Heart right ventricle (tissue), 16 donors: ENCODE measurements around the gene UBE2O. TPM values are rescaled to one million over a fixed set of nuclear protein-coding genes. Genes with fewer than 3 reads are reported as not detected.

Source experiments
- ATAC-seq, 8 donors: fragments of 200-7000 bp; cut with Tn5 transposase; one replicate each; pipeline ENCODE4 v1.9.1; 2020; ENCODE audit warnings: mild to moderate bottlenecking in 8 of 8, moderate library complexity in 8 of 8, moderate number of reproducible peaks in 1 of 8
- DNase-seq, 2 donors: peaks; one replicate each; pipeline ENCODE4 v3.0.0-alpha.2; 2020
- H3K27ac ChIP-seq, 10 donors: fragments of 200-600 bp; sonication (generic) in 2 of 10; one replicate each; pipeline versions ENCODE4 v1.5.0 to v1.8.0; 2020 to 2022; ENCODE audit warnings: mild to moderate bottlenecking in 3 of 10
- H3K27me3 ChIP-seq, 7 donors: fragments of 200-600 bp; one replicate each; pipeline ENCODE4 v1.8.0; 2021 to 2022; ENCODE audit warnings: mild to moderate bottlenecking in 2 of 7
- H3K36me3 ChIP-seq, 9 donors: fragments of 200-600 bp; sonication (generic) in 1 of 9; one replicate each; pipeline versions ENCODE4 v1.5.0 to v1.8.0; 2020 to 2022; ENCODE audit warnings: mild to moderate bottlenecking in 2 of 9
- H3K4me1 ChIP-seq, 9 donors: fragments of 200-600 bp; sonication (generic) in 1 of 9; one replicate each; pipeline versions ENCODE4 v1.5.0 to v1.8.0; 2020 to 2022; ENCODE audit warnings: mild to moderate bottlenecking in 4 of 9
- H3K4me3 ChIP-seq, 10 donors: fragments of 200-600 bp; sonication (generic) in 2 of 10; one replicate each; pipeline versions ENCODE4 v1.5.0 to v1.8.0; 2020 to 2022; ENCODE audit warnings: mild to moderate bottlenecking in 7 of 10, moderate library complexity in 2 of 10
- H3K9me3 ChIP-seq, 11 donors: fragments of 200-600 bp in 10 of 11; sonication (generic) in 2 of 11; one replicate each; pipeline versions ENCODE4 v1.5.0 to v1.8.0; 2013 to 2022; ENCODE audit warnings: mild to moderate bottlenecking in 2 of 11, control low read depth in 1 of 11, moderate library complexity in 1 of 11
- WGBS, 2 donors: extraction: QIAGEN DNeasy Blood & Tissue Kit; methylation state at CpG; one replicate each; pipeline ENCODE4 v1.1.7; 2013; ENCODE audit warnings: inconsistent platforms in 1 of 2; 5-methylcytosine and 5-hydroxymethylcytosine counted together
- intact Hi-C, 10 donors: fragments of 100-400 bp; cut with DNase I; formaldehyde crosslinking; loops; one replicate each; pipeline versions ENCODE4 v1.11.1 to v1.14.2; 2022
- polyA plus RNA-seq, 2 donors: library from polyadenylated mRNA; stranded (reverse); fragments of 200-250 nt; gene quantifications; one replicate each; pipeline ENCODE4 v1.2.3, GENCODE V29; 2013
- total RNA-seq, 10 donors: library from RNA; stranded (reverse); fragmentation: NEBNext Ultra II Directional in 3 of 10; extraction: Animal tissue kit (Norgen Biotek cat#: 25700) in 3 of 10; gene quantifications; one replicate each; pipeline versions ENCODE4 v1.2.1 to v1.2.4, GENCODE V29; 2021 to 2023
- TF ChIP-seq, protein P1 (sequence below), 9 donors: fragments of 200-600 bp; sonication (generic) in 2 of 9; IDR thresholded peaks; one replicate each; pipeline versions ENCODE4 v1.5.0 to v1.8.0; 2021 to 2022; ENCODE audit warnings: antibody characterized with exemption in 9 of 9, mild to moderate bottlenecking in 5 of 9, moderate library complexity in 1 of 9
- donor health status: Arrhythmogenic right ventricular cardiomyopathy.
- donor health status: ischemic (EF 13 %, LVEDD 7.1; RV severe dilation, severe dysfunction).
- donor health status: healthy with polysubstance abuse.
- donor health status: DM: no; HTN: yes; CAD: no.
- donor health status: DM: no; HTN: no; CAD: no.
- donor health status: ischemic (EF 25% LVEDD 6.9; RV normal size, moderate dysfunction).
- donor health status: ischemic (EF 25% LVEDD 5.7; RV mildly dilated, moderate dysfunction).
- donor health status: healthy.
- donor health status: DM: yes; HTN: yes; CAD: no.
- donor health status: Ischemic cardiomyopathy.
- donor health status: ischemic (EF 35%, LVEDD 5.7; RV mildly dilated, moderate dysfunction).
- donor health status: nonischemic (EF 11% LVEDD 7.7; RV severe dilation, severe dysfunction).
- donor health status: DM: yes; HTN: yes; CAD: no.
- donor health status: PGD.
- donor health status: ischemic (EF 29% LVEDD 5.4; RV normal size, mild dysfunction).
- donor health status: nonischemic (EF 23%, LVEDD 6.1; RV moderate dilation, normal function).

Gene UBE2O
- total and polyA plus RNA-seq, 12 donors, result 9.1 to 39.0 (median 34.3) TPM

DNA sequence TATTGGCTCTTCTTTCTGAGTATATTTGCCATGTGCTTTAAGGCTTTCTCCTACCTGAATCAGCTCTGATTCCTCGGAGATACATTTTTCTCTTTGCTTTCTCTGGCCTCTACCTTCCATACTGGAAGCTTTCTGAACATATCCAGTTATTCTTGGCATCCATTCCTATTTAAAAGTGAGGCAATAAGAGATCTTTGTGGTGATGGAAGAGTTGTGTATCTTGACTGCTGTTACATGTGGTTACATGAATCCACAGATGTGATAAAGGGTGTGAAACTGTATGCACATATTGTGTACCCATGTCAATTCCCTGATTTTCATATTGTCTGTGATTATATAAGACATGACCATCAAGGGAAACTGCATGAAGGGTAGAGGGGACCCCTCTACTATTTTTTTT is 24.4 kb downstream of the UBE2O start:
- no peaks in the 10 kb centered on the region for H3K36me3 ChIP-seq
- no peak overlapping the region for H3K4me3 ChIP-seq
- H3K27ac ChIP-seq, result peak overlapping the region in 6 of 10 donors; percentile 44 to 67 (median 56)
- H3K4me1 ChIP-seq, result peaks cover 15 to 71% (median 41%) of the 10 kb centered on the region in 9 donors
- WGBS, 2 donors, result 100% methylated on average over 1 of the region's 1 CpG
- ATAC-seq (no peak), DNase-seq (no peak)
- no peaks in the 10 kb centered on the region for H3K9me3 ChIP-seq
- H3K27me3 ChIP-seq, result no peaks in the 10 kb centered on the region
- intact Hi-C loops, result no loop called here
- TF ChIP-seq, protein P1, sequence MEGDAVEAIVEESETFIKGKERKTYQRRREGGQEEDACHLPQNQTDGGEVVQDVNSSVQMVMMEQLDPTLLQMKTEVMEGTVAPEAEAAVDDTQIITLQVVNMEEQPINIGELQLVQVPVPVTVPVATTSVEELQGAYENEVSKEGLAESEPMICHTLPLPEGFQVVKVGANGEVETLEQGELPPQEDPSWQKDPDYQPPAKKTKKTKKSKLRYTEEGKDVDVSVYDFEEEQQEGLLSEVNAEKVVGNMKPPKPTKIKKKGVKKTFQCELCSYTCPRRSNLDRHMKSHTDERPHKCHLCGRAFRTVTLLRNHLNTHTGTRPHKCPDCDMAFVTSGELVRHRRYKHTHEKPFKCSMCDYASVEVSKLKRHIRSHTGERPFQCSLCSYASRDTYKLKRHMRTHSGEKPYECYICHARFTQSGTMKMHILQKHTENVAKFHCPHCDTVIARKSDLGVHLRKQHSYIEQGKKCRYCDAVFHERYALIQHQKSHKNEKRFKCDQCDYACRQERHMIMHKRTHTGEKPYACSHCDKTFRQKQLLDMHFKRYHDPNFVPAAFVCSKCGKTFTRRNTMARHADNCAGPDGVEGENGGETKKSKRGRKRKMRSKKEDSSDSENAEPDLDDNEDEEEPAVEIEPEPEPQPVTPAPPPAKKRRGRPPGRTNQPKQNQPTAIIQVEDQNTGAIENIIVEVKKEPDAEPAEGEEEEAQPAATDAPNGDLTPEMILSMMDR (IDR thresholded peaks at IDR 0.05), result no peak

DNA sequence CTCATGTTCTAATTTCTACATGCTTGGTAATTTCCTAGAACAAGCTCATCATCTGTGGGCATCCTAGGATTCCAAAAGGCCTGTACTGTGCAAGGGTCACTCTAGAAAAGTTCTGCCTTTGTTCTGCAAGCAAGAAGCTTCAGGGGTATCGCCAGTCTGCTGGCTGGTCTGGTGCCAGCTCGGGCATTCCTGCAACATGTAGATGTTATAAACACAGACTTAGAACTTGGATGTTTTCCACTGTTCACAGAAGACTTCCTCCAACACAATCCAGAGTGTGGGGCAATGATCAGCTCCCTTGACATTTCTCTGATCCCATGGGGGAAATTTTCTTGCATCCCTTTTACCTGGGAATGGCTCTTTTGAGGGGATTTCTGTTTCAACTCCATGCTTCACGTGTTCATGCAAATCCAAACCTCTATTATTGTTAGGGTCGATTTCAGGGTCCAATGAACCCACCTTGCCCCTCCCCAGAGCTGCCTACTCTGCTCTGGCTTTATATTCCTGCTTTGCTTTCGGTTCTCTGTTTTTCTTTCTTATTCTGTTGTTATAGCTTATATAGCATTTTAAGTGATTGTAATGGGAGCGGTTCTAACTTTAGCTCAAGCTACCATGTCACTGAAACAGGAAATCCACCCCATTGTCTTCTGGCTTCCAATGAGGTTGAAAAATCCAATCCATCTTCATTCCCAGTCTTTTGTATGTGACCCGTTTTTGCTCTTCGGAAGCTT is 25.3 kb downstream of the UBE2O start:
- TF ChIP-seq, protein P1 (IDR thresholded peaks at IDR 0.05), result no peak
- 51 to 60% methylated on average over 8 of the region's 8 CpGs for WGBS, 2 donors
- DNase-seq (peak in 1 of 2 donors; percentile 43), ATAC-seq (peak in 4 of 8 donors; percentile 27 to 54 (median 44))
- peaks cover 0 to 4% (median 0%) of the 10 kb centered on the region in 9 donors for H3K36me3 ChIP-seq
- H3K4me3 ChIP-seq, result no peak overlapping the region
- peak overlapping the region in 7 of 10 donors; percentile 42 to 67 (median 56) for H3K27ac ChIP-seq
- H3K9me3 ChIP-seq, result no peaks in the 10 kb centered on the region
- H3K27me3 ChIP-seq, result no peaks in the 10 kb centered on the region
- H3K4me1 ChIP-seq, result peaks cover 15 to 67% (median 42%) of the 10 kb centered on the region in 9 donors
- intact Hi-C loops, result no loop called here

- WGBS, 2 donors, result 84 to 85% methylated on average over 3 of the region's 3 CpGs
- intact Hi-C loops, result no loop called here
These were observed 26.1 kb downstream of the UBE2O start for GRCh38 chr17:76426853-76427252.

GRCh38 chr17:76422860-76423259 is 30.1 kb downstream of the UBE2O start:
- DNase-seq (no peak), ATAC-seq (no peak)
- H3K27ac ChIP-seq, result no peak overlapping the region
- no peaks in the 10 kb centered on the region for H3K9me3 ChIP-seq
- H3K4me3 ChIP-seq, result no peak overlapping the region
- TF ChIP-seq, protein P1 (IDR thresholded peaks at IDR 0.05), result no peak
- H3K27me3 ChIP-seq, result no peaks in the 10 kb centered on the region
- WGBS, 2 donors, result 70 to 88% methylated on average over 6 of the region's 6 CpGs
- intact Hi-C loops, result no loop called here
- peaks cover 24 to 63% (median 50%) of the 10 kb centered on the region in 9 donors for H3K4me1 ChIP-seq
- peaks cover 0 to 4% (median 0%) of the 10 kb centered on the region in 9 donors for H3K36me3 ChIP-seq

More at GRCh38 chr17:76426853-76427252, 26.1 kb downstream of the UBE2O start:
- Histone ChIP-seq H3K4me3 (no peak overlapping the region), H3K27me3 (no peaks in the 10 kb centered on the region), H3K4me1 (peaks cover 15 to 63% (median 46%) of the 10 kb centered on the region in 9 donors), H3K9me3 (no peaks in the 10 kb centered on the region), H3K27ac (peak overlapping the region in 6 of 10 donors; percentile 42 to 67 (median 54)), H3K36me3 (peaks cover 0 to 4% (median 0%) of the 10 kb centered on the region in 9 donors)
- no peak for DNase-seq
- TF ChIP-seq, protein P1 (IDR thresholded peaks at IDR 0.05), result no peak
- ATAC-seq, result no peak
